ENCODE data around the gene FBXO21.
A peak's percentile ranks its signal among the peaks of the same experiment; 100 is the strongest.
"Not testable (repeated sequence)": the region's sequence is repeated elsewhere in the genome, so short reads cannot be mapped to it uniquely, and the experiment has no call there.

The FBXO21 gene, protein sequence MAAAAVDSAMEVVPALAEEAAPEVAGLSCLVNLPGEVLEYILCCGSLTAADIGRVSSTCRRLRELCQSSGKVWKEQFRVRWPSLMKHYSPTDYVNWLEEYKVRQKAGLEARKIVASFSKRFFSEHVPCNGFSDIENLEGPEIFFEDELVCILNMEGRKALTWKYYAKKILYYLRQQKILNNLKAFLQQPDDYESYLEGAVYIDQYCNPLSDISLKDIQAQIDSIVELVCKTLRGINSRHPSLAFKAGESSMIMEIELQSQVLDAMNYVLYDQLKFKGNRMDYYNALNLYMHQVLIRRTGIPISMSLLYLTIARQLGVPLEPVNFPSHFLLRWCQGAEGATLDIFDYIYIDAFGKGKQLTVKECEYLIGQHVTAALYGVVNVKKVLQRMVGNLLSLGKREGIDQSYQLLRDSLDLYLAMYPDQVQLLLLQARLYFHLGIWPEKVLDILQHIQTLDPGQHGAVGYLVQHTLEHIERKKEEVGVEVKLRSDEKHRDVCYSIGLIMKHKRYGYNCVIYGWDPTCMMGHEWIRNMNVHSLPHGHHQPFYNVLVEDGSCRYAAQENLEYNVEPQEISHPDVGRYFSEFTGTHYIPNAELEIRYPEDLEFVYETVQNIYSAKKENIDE

GRCh38 chr12:117190210-117190781, at the start of gene FBXO21:
FBXO21 (minus strand) TSS chr12:117190470; CDS start chr12:117190456, 14 bp downstream.
- peak; percentile 92 for DNase-seq

DNA sequence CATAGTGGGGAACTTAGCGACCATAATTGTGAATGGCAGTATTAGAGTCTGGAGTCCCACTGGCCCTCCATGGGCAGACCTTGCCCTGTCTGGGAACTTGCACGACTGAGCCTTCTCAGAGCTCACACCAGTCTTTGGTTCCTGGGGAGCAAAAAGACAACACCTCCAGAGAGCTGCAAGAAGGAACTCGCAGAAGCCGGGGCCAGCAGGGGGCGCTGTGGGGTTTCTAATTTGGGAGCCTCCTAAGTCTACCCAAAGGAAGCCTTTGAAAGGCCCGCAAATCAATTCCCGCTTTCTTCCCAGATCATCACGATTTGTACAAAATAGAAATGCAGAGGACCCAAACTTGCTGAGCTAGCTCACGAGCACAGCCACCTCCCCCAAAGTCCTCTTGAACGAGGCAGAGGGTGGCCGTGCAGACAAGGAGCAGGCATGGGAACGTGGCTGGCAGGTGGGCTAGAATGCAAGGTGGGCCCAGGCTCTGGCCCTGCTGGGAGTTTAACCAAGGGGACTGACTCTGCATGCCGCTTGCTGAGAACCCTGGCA, 46.3 kb upstream of the FBXO21 start:
- peak; percentile 68 for DNase-seq

DNA sequence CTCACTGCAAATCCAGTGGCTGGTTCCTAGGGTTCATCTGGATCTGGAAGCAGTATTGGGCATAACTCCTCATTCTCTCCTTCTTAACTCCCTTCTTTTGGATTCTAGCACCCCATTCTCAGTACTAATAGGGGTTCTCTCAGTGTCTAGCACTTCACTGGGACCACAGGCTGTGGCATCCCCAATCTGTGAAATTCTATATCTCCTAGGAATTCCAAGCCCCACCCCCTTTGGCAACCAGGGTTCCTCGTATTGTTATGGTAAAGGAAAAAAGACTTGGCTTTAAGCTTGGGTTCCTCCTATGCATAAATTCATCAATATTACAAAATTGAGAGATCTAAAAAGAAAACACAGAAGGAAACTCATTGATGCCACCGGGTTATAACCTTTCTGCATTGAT, 45.0 kb upstream of the FBXO21 start:
- no peak for DNase-seq

DNA sequence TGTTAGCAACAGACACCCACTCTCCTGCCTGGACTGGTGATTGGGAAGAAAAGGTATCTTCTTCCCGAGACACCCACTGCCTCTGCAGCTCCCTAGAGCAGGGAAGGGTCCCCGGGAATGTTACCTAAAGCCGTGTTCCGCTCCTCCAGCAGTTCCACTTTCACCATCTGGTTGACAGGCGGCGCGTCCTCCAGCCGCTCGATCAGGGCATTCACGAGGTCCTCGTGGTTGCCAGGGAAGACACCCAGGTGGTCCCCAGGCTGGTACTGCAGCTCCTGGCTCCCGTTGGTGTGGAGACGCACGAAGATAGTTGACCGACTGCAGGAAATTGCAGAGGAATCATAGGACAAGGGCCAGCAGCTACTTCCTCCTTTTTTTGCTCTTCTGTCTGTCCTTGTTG, 44.2 kb upstream of the FBXO21 start:
- no peak for DNase-seq

GRCh38 chr12:117231750-117232149, 41.5 kb upstream of the FBXO21 start:
- DNase-seq = no peak

- no peak for DNase-seq
Observed at GRCh38 chr12:117228239-117228638, 38.0 kb upstream of the FBXO21 start.

- no peak for DNase-seq
Observed at GRCh38 chr12:117227000-117227653, 36.9 kb upstream of the FBXO21 start.

- no peak for DNase-seq
Observed at GRCh38 chr12:117226505-117226904, 36.2 kb upstream of the FBXO21 start.

DNA sequence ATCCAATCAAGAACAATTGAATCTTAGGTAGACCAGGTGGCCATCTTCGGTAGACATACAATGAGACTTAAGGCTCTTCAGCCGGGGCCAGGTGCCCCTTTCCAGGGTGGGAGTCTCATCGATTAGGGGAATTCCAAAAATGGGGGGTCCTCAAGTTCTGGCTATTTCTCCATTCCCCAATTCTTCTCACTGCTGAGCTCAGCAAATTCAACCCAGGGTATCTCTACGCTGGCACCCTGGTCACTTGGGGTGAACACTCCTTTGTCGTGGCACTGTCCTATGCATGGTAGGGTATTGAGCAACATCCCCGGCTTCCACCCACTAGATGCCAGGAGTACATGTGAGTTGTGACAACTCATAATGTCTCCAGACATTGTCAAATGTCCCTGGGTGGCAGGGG, 34.9 kb upstream of the FBXO21 start:
- DNase-seq = no peak

DNA sequence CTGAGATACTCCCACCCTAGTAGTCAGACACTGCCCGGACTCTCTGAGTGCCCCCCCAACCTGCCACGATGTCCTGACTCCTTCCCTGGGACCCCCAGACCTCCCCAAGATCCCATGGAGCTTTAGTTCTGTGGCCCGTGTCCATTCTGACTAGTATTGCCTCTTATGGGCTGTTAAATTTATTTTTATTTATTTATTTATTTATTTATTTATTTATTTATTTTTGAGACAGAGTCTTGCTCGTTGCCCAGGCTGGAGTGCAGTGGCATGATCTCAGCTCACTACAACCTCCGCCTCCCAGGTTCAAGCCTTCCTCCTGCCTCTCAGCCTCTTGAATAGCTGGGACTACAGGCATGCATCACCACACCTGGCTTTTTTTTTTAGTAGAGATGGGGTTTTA, 30.7 kb upstream of the FBXO21 start:
- DNase-seq = not testable (repeated sequence)

GRCh38 chr12:117218149-117218548, 27.9 kb upstream of the FBXO21 start:
- no peak for DNase-seq

- DNase-seq = no peak
Observed at GRCh38 chr12:117216686-117217085, 26.4 kb upstream of the FBXO21 start.

- no peak for DNase-seq
Observed at GRCh38 chr12:117214797-117215196, 24.5 kb upstream of the FBXO21 start.

GRCh38 chr12:117213295-117213808, 23.1 kb upstream of the FBXO21 start:
- no peak for DNase-seq

DNA sequence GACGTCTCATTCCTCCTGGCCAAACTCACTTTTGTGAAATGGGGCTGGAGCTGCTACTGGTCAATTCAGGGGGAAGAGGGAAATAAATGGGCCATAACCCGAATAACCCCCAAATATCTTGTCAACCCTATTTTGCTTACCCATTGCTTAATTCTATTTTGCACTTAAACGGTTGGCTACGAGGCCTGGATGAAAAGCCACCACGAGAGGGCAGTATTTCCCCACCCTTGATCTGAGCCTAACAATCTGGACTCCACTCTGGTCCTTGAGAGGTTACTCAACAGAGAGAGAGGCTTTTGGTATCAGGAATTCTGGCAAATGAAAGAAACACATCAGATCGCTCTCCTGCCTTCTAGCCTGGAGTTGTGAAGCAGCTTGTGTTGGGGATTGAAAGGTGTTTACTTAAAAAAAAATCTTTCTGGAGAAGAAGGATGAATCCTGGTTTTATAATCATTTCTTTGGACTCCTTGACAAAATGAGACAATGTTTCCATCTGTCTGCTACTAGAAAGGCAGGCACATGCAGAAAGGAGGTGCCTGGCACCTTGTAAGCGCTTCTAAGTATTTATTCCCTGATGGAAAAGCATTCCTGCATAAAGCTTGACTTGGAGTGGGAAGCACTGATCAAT, 22.4 kb upstream of the FBXO21 start:
- DNase-seq = peak; percentile 60

GRCh38 chr12:117210266-117210918, 20.1 kb upstream of the FBXO21 start:
- DNase-seq = no peak

- no peak for DNase-seq
Observed at GRCh38 chr12:117209626-117210025, 19.4 kb upstream of the FBXO21 start.

DNA sequence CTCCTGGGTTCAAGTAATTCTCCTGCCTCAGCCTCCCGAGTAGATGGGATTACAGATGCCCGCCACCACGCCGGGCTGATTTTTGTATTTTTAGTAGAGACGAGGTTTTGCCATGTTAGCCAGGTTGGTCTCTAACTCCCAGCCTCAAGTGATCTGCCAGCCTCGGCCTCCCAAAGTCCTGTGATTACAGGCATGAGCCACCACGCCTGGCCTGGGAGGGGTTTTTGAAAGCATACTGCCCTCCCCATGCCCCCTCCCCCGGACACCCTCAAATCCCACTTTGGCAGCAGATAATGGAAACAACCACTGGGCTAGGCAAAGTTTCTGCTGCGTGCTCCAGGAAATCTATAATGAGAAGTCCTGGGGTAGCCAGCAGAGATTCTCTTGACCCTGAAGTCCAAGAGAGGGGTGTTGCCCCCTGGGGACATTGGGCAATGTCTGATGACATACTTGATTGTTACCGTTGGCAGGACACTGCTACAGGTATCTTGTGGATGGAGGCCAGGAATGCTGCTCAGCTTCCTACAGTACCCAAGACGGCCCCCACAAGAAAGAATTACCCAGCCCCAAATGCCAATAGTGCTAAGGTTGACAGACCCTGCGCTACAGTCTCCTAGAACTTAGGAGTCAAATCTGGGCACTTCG, 18.7 kb upstream of the FBXO21 start:
- no peak for DNase-seq

GRCh38 chr12:117208206-117208605, 17.9 kb upstream of the FBXO21 start:
- no peak for DNase-seq

GRCh38 chr12:117207675-117208074, 17.4 kb upstream of the FBXO21 start:
- DNase-seq = no peak

DNA sequence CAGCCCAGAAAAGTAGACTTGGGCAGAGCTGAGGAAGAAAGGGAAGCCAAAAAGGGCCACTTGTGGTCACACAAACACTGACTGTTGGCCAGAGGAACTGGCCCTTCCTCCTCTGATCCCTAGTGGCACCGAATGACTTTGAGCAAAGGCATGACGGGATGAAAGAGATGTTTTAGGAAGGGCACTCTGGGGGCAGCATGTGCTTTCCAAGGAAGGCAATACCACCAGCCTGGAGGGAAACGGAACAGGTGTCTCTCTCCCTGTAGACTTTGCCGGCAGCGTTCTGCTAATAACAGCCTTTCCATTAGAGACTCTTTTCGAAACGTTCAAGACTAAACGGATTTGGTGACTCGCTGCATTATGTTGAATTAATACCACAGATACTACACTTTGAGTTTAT, 12.3 kb upstream of the FBXO21 start:
- no peak for DNase-seq

DNA sequence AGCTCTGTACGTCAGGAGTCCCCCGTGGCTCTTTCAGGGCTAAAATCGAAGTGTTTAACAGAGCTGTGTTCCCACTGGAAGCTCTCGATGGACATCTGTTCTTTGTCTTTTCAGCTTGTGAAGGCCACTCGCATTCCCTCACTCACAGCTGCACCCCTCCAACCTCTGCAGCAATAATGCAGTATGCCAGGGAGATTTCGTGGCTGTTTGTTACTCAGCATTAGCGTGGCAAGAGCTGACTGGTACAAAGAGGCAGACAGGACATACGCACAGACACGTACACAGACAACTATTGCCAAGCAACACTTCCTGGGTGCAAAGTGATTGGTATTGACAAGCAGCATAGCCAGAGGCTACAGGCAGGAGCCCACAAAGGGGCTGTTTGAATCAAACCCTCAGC, 11.8 kb upstream of the FBXO21 start:
- DNase-seq = no peak
